ENCODE data around the gene SLC38A8.

- TF ChIP-seq CTCF (IDR thresholded peaks at IDR 0.05; ENCODE audit: low read depth, low read length) (no peak), EZH2phosphoT487 (IDR thresholded peaks at IDR 0.05; ENCODE audit: low read depth) (no peak)
These were observed 27.8 kb downstream of the SLC38A8 start for GRCh38 chr16:84014570-84015327.
